Islet precursor cell (in vitro differentiated cells): ENCODE results near the gene SCTR.

Experiments
- DNase-seq: peaks from one replicate; pipeline ENCODE4 v3.0.0-alpha.2; 2018

The SCTR gene

GRCh38 chr2:119428488-119429224, 95.6 kb downstream of the SCTR start:
- peak; percentile 57 for DNase-seq

GRCh38 chr2:119427756-119428155, 96.5 kb downstream of the SCTR start:
- DNase-seq: no peak

GRCh38 chr2:119426801-119427395, 97.4 kb downstream of the SCTR start:
- DNase-seq: peak; percentile 50

- DNase-seq: no peak
Observed at GRCh38 chr2:119426396-119426675, 97.9 kb downstream of the SCTR start.

GRCh38 chr2:119425620-119426395, 98.5 kb downstream of the SCTR start:
- DNase-seq: no peak

- no peak for DNase-seq
Observed at GRCh38 chr2:119425119-119425405, 99.2 kb downstream of the SCTR start.

GRCh38 chr2:119424284-119425118, 99.8 kb downstream of the SCTR start:
- DNase-seq: no peak

GRCh38 chr2:119423811-119424210, 100.5 kb downstream of the SCTR start:
- no peak for DNase-seq

GRCh38 chr2:119423108-119423444, 101.2 kb downstream of the SCTR start:
- no peak for DNase-seq

GRCh38 chr2:119422360-119423107, 101.7 kb downstream of the SCTR start:
- no peak for DNase-seq

- DNase-seq: no peak
Observed at GRCh38 chr2:119421741-119422140, 102.5 kb downstream of the SCTR start.

GRCh38 chr2:119421304-119421703, 103.0 kb downstream of the SCTR start:
- no peak for DNase-seq

- DNase-seq: no peak
Observed at GRCh38 chr2:119419803-119420508, 104.3 kb downstream of the SCTR start.

GRCh38 chr2:119419065-119419464, 105.2 kb downstream of the SCTR start:
- DNase-seq: no peak

GRCh38 chr2:119417908-119418307, 106.4 kb downstream of the SCTR start:
- DNase-seq: no peak

GRCh38 chr2:119416299-119416923, 107.9 kb downstream of the SCTR start:
- no peak for DNase-seq

- DNase-seq: no peak
Observed at GRCh38 chr2:119415630-119416029, 108.7 kb downstream of the SCTR start.

GRCh38 chr2:119414894-119415293, 109.4 kb downstream of the SCTR start:
- DNase-seq: no peak

- no peak for DNase-seq
Observed at GRCh38 chr2:119409506-119409905, 114.8 kb downstream of the SCTR start.

- no peak for DNase-seq
Observed at GRCh38 chr2:119408221-119408619, 116.1 kb downstream of the SCTR start.

- DNase-seq: peak; percentile 66
Observed at GRCh38 chr2:119407430-119408220, 116.7 kb downstream of the SCTR start.
